HG02943 (cell line): ENCODE measurements around the gene SH3YL1.

Source experiments
- ATAC-seq: cut with Tn5 transposase; IDR thresholded peaks from one replicate; pipeline ENCODE4 v1.9.1; 2021; ENCODE audit warnings: mild to moderate bottlenecking, low read depth, moderate library complexity; ENCODE audit not compliant: unreplicated experiment

Gene SH3YL1

DNA sequence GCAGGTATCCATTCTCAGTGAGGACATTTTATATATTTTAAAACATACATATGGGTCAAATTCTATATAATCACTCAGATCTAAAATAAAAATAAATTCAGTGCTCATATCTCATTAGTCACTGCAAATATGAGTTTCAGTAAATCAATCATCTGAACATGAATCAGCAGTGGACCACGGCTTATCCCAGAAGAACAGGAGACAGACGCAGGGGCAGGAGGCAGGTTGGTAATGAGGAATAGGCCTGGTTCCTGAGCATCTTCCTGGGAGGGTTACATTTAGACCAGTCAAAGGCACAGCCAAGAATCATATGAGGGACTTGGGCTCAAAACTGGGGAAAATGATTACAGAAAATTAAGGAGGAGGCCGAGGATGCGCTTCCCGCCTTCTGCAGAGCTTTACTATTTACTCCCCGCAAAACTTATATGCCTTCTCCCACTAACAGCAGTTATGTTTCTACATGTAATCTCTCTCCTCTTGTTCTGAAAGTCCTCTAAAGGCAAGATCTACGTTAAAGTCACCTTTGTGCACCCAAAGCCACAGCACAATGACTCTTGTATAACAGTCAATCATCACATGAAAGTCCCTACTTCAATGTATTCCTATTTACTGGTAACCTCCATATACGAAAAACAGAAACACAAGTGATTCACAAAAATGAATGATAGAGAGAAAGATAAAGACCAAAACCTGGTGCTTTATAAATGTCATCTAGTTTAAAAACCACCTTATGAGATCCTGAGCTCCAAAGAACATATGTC, 35.1 kb downstream of the SH3YL1 start:
- ATAC-seq, result no peak

DNA sequence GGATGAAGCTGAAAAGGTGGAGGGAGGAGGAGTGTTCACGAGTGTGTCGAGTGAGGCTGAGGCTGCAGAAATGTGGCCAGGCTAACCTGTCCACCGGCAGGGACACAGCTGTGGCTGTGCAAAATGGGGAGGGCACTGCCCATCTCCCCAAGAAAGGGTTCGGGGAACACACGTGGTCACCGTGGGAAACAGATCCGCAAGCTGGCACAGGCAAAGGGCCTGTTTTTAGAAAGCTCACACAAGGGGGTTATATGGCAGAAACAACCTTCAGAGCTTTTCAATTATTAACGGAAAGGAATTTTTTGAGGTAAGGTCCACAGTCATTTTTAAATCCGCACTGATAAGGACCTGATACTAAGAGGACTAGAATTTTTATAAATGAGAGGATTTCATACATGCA, 35.7 kb downstream of the SH3YL1 start:
- ATAC-seq, result no peak

DNA sequence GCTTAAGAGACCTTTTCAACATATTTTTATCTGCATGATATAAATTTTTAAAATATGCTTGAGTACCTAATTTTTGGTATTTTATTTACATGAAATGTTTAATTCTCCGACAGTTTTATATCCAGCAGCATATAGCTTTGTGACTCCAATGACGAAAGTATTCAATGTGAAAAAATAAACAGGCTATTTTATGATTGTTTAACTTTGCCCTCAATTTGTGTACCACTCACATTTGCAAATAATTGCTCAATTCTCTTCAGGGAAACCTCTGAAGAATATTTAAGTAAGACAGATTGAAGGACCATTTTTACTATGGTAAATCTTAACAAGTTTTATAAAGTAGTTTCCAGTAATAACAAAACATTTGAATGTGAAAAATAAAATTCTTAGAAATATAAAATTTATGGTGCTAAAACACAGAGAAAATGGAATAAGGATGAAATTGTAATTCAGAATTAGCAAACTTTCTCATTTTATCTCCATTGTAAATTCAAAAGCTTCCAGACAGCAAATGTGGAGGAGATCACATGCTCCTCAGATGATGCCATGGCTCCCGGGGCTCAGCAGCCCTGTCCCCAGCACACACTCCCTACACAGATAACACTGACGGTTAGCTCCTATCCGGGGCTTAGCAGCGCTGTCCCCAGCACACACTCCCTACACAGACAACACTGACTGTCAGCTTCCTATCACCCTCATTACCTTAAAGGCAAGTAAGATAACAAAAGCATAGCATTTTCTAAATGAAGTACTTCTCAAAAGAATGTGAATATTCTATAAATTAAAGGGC, 39.7 kb downstream of the SH3YL1 start:
- ATAC-seq, result no peak

DNA sequence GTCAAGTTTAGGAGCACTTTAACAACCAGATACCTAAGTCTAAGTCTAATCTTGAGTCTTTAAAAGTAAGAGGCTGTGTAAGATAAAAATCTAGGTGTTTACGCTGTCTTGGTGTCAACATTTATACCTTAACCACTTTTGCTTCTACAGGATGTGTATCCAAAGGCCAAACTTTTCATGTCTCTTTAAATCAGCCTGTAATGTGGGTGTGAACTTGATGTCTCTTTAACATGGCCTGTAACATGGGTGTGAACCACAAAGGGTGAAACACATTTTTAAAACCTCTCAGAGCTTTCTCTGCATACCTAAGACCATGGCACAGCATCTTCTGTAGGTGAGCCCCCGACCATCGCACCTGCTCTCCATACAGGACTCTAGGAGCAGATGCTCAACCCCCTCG, 40.4 kb downstream of the SH3YL1 start:
- ATAC-seq, result no peak

DNA sequence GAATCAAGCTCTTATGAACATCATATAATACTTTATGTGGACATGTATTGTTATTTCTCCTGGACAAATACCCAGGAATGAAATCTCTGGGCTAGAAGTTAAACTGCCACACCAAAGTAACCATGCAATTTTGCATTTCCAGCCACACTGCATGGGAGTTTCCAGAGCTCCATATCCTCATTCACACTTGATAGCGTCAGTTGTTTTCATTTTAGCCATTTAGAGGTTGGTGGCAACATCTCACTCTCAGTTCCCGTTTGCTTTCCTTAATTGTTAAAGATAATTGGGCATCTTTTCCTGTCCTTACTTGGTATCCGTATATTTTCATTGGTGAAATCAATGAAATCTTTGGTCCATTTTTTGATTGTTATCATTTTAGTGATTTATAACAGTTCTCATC, 47.8 kb downstream of the SH3YL1 start:
- ATAC-seq, result no peak

DNA sequence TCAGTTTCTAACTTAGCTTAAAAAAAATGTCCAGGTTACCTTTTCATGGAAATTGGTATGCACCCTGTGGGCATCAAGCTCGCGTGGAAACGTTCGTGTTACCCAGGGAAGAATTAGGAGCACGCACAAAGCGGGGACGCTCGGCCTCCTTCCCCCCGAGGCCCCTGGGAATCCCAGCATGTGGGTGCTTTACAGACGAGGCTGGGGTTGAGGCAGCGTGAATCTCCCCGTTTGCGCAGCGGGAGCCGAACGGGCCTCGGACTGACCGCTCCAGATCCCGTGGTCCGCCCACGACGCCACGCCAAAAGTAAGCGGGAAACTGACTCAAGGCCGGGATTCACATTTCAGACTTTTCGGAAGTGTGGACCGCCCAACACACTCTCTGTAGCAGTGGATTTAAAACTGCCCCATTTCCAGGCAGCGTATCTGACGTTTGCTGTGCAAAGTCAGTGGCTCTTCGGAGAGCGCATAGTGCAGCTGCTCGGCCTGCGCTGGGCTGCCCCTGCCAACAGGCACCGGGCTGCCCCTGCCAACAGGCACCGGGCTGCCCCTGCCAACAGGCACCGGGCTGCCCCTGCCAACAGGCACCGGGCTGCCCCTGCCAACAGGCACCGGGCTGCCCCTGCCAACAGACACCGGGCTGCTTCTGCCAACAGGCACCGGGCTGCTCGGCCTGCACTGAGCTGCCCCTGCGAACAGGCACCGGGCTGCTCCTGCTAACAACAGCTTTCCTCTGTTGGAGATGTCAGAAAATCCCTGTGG, 49.7 kb downstream of the SH3YL1 start:
- ATAC-seq, result no peak

DNA sequence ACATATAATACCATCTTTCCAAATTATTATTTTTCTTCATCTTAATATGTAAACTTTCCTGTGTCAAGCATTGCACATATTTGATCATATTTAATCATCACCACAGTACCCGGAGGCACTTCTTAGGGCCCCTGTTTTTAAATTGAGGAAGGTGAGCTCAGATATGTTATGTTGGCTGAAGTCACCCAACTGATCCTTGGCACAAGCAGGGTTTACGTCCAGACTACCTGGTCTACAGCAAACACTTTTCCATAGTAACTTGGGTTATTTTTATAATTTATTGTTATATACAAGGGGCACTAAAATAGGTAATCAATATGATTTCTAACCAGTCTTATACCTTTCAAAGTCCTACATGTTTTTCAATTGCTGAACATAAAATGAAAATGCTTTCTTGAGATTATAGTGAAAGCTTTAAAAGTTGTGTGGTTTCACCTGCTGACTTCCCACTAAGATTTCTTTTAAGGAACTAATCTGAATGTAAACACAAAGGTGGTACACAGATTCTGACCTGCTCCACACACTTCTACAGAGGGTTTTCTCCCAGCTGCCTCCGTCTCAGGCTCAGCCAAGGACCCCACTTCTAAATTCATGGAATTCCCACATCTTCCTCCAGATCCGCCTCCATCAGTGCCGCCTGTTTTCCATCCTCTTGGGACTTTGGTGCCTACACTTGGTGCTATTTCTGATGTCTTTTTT, 52.2 kb downstream of the SH3YL1 start:
- no peak for ATAC-seq

DNA sequence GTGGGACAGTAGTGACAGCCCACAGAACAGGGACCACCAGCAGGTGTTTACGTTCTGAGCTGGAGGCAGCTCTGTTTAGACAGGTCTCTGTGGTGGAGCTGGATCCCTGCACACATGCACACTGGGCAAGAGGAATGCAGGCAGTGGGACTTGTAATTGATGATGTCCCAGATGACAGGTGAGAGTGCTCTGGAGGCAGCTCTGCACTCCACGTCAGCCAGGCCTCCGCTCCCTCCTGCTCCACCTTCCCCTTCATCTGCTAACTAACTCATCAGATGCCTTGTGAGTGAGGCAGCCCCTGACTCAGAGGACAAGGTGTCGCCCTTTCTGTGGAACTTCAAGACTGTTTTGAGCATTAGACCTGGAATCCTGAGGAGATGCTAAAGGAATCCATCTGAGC, 53.2 kb downstream of the SH3YL1 start:
- ATAC-seq, result no peak

DNA sequence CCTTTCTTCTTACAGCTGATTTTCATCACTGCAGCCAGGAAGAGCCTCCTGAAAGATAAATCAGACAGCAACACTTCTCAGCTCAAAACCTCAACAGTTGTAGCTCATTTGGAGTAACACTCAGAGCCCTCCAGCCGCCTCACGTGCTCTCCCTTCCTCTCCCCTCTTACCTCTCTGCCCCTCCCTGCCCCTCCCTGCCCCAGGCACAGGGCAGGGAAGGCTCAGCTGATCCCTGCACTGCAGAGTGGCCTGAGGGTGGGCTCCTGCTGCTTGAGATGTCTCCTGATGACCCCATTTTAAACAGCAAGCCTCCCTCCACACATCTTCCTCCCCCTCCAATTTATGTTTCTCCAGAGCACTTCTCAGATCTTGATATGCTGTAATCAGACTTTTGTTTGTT, 54.4 kb downstream of the SH3YL1 start:
- no peak for ATAC-seq

DNA sequence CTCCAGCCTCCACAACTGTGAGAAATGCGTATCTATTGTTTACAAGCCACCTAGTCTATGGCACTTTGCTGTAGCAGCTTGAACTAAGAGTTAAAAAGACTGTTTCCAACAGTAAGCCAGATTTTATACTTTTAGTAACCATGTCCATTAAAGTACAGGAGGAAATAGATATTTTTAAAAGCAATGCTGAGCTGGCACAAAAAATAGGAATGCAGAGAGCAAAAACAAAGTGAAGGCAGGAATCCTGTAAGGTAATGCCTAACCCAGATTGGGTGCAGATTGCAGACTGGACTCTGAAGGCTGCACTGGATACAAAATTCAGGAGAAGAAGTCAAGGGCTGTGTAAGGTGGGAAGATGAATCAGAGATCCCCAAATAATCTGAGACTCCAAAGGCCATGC, 55.5 kb downstream of the SH3YL1 start:
- ATAC-seq, result no peak

DNA sequence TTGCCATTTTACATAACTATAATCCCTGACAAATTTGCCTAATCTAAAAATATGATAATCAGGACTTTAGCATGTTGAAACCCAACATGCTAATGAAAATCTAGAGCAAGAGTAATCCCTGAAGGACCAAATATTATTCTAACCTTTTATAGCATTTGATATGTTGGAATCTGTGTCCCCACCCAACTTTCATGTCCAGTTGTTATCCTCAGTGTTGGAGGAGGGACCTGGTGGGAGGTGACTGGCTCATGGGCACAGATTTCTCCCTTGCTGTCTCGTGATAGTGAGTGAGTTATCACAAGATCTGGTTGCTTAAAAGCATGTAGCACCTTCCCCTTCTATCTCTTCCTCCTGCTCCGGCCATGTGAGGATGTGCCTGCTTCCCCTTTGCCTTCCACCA, 59.8 kb downstream of the SH3YL1 start:
- ATAC-seq, result no peak

DNA sequence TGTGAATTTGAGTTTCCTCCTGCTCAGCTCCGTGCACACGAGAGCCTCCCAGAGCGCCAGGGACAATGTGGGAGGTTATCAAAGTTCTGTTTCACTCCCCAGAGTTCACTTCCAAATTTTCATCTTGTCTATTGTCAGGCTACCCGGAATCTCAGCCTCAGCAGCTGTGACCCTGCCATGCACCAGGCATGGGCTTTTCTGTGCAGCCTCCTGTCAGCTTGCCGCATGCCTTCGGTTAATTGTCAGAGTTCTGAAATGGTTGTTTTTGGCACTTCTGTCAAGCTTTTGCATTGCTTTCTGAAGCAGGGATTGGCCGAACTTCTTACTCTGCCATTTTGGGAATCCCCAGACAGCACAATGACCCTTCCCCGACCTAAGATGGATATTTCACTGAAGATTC, 60.4 kb downstream of the SH3YL1 start:
- no peak for ATAC-seq

DNA sequence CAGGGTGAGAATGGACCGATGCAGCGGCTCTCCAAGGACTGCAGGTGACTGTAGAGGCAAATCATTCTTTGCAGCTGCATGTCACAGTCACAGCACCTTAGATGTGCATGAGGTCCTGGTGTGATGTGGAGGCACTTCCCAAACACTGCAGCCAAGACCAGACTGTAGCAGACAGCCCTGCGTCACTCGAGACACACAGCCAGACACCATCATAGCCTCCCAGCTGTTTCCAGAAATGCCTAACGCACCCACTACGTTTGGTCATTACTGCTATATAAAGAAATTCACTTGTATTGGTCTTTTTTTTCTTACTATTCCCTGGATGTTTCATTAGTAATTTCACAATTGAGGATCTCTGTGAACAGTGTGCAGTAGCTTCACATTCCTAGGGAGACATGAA, 60.9 kb downstream of the SH3YL1 start:
- no peak for ATAC-seq

DNA sequence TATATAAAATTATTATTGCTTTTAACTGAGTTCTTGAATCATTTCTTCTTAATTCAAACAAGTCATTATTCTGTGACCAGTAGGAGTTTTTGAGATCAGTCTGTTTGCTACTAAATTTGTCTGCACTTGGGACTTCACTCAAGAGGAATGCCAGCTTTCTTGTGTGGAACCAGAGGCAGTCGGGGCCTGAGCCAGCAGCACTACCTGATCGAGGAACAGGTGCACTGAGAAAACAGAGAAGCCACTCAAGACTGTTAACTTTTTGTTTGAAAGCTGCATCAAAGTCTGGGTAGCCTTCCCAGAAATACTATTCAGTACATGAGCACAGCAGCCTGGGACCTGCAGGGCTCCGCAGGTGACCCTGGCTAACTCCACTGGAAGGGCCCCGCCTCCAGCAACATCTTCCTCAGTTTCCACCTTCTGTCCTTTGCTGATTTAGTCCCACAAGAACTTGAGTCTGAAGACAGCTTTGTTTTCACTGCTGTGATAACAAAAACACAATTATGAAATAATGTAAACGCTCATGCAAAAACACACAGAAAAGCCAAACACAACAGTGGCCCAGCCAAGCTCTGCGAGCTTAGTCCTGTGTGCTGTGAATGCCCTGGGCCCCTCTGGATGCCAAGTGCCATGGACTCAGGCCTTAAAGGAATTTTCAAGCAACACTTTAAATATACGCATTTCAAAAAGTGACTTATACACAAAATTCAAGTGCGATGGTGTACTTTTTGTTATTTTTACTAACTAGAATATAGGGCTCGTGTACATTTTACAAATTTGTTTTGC, 62.0 kb downstream of the SH3YL1 start:
- ATAC-seq, result no peak

DNA sequence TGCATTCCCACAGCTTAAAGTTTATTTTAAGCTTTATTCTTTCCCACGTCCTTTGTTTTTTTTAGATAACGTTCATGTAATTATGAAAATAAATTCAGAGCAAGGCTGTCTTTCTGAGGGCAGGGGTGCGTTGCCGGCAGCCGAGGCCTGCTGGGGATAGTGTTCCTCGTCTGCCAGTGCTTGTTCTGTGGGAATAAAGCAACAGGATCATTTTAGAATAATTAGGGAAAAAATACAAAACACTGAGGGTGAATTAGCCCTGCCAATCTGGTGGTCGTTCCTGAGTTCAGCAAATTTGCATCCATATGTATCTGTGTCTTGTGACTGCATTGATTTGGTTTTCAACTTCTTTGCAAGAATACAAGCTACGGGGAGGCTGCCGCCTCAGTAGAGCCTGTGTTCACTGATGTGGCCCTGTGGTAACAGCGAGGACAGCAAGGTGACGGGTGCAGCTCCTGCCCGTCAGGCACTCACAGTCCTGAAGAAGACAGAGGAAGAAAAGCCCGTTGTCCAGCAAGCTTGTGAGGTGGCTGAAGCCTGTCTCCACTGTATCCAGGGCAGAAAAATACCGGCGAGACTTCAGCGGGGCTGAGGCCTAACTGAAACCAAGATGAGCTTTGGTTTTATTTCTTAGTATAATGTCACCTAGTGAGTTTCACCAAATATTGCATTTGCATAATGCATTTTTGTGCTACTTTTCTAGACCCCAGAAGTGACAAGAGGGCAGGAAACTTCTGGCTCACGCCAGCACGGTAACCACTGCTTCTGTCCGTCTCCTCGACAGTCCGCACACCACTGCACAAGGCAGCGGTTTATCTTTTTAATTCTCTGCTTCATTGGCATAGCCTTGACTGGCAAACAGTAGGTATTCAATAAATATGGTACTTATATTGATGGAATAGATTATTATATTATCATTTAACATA, 64.5 kb downstream of the SH3YL1 start:
- ATAC-seq, result no peak

DNA sequence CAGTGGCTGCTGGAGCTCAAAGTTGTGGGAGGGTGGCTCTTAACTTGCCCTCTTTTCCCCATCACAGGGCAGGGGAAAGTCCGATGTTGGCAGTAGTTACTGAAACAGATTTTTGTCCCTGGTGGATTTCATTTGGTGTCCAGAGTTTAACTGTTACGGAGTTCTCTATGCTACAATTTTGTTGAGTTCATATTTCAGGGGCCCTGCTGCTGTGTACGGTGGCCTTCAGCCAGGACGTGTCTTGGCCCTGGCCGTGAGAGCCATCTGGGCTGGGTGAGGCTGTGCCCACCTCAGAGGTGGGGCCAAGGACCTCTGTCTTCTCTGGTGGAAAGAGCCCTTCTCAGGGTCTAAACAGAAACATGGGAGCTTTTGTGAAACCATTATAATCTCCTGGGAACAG, 67.4 kb downstream of the SH3YL1 start:
- no peak for ATAC-seq

DNA sequence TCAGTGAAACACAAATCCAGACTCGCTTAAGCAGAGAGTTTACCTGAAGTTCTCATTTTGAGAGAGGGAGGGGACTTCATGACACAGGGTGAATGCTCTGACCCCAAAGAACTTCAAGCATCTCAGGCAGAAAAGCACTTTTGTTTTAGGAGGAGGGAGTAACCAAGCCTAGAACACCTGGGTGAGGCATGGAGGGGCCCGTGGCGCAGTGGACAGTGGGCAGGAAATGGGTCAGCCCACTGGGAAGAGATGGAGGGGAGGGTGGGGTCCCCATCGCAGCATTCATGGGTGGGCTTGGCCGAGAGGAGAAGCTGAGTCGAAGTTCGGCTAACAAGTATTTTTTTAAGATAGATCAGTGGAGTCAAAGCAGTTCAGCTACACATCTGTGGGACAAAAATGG, 67.9 kb downstream of the SH3YL1 start:
- no peak for ATAC-seq

DNA sequence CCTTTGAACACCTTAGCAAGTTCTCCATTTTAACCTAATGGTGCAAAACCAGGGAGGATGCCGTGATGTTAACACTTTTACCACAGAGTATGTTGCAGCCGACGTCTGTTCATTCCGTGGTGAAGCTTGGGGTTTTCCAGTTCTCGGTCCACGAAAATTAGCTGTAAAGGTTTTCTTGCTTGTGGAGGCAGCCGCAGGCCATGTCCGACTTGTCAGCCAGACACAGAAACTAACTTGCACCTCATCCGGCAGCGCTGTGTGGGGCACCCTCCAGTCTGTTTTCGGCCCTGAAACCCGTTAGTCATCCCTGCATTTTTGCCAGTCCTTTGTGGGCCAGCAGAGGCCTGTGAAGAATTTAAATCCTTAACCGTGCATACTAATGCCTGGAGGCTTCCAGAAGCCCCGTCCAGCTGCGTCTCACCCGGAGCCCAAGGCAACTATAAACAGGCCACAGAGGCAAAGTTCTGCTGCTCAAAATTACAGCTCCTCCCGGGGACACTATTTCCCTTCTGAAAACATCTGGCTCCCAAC, 70.6 kb downstream of the SH3YL1 start:
- no peak for ATAC-seq
